Smooth muscle cell (in vitro differentiated cells): ENCODE results near the gene PASK. TPM values are rescaled to one million over a fixed set of nuclear protein-coding genes. Genes with fewer than 3 reads are reported as not detected.

ENCODE experiments used
- DNase-seq: peaks from one replicate; lab custom pipeline; 2025; ENCODE audit not compliant: unreplicated experiment; lab: John Stamatoyannopoulos, UW
- H2AFZ ChIP-seq: fragments of 200-600 bp; sonication (generic); 2 replicates; pipeline ENCODE4 v1.6.0; 2016; ENCODE audit warnings: antibody characterized with exemption, low read depth, mild to moderate bottlenecking
- H3F3A ChIP-seq: fragments of 200-600 bp; sonication (generic); 2 replicates; pipeline ENCODE4 v1.6.0; 2017; ENCODE audit warnings: antibody characterized with exemption, low read depth
- H3K27ac ChIP-seq: fragments of 200-600 bp; sonication (generic); 2 replicates; pipeline ENCODE4 v1.5.1; 2016; ENCODE audit warnings: low read depth, mild to moderate bottlenecking
- H3K27me3 ChIP-seq: fragments of 200-600 bp; sonication (generic); 2 replicates; pipeline ENCODE4 v1.6.1; 2016; ENCODE audit warnings: low read depth, mild to moderate bottlenecking
- H3K36me3 ChIP-seq: fragments of 200-600 bp; sonication (generic); 2 replicates; pipeline ENCODE4 v1.5.1; 2016; ENCODE audit warnings: low read depth
- H3K4me1 ChIP-seq: fragments of 200-600 bp; sonication (generic); 2 replicates; pipeline ENCODE4 v1.5.1; 2016; ENCODE audit warnings: low read depth
- H3K4me2 ChIP-seq: fragments of 200-600 bp; sonication (generic); 2 replicates; pipeline ENCODE4 v1.6.0; 2016; ENCODE audit warnings: mild to moderate bottlenecking
- H3K4me3 ChIP-seq: fragments of 200-600 bp; sonication (generic); 2 replicates; pipeline ENCODE4 v1.5.1; 2016; ENCODE audit warnings: mild to moderate bottlenecking
- H3K79me2 ChIP-seq: fragments of 200-600 bp; sonication (generic); 2 replicates; pipeline ENCODE4 v1.6.0; 2016; ENCODE audit warnings: low read depth, mild to moderate bottlenecking
- H3K9ac ChIP-seq: fragments of 200-600 bp; sonication (generic); 2 replicates; pipeline ENCODE4 v1.6.0; 2016; ENCODE audit warnings: low read depth
- H3K9me3 ChIP-seq: fragments of 200-600 bp; sonication (generic); replicated peaks from 2 replicates; pipeline ENCODE4 v1.5.1; 2016; ENCODE audit warnings: low read depth
- H4K20me1 ChIP-seq: fragments of 200-600 bp; sonication (generic); 2 replicates; pipeline ENCODE4 v1.6.0; 2016; ENCODE audit warnings: low read depth
- CTCF ChIP-seq: fragments of 200-600 bp; sonication (generic); IDR thresholded peaks from 2 replicates; pipeline ENCODE4 v1.5.1; 2017; ENCODE audit warnings: borderline replicate concordance, mild to moderate bottlenecking, antibody characterized with exemption; ENCODE audit not compliant: insufficient read depth, poor library complexity, severe bottlenecking
- WGBS: methylation state at CpG from one replicate; pipeline ENCODE4 v1.1.7; 2016; ENCODE audit warnings: low lambda C conversion rate; 5-methylcytosine and 5-hydroxymethylcytosine counted together
- polyA plus RNA-seq: library from polyadenylated mRNA; unstranded; fragments of >200 nt; fragmentation: Nextera tagmentation; extraction: Ambion mirVana; gene quantifications from 2 replicates; pipeline ENCODE4 v1.2.1, GENCODE V29; 2016
- total RNA-seq: library from RNA; depleted of rRNA; stranded (reverse); fragments of >200 nt; gene quantifications from 2 replicates; pipeline ENCODE4 v1.2.3, GENCODE V29; 2014

PASK gene
- total and polyA plus RNA-seq, 2 experiments from 2014 or later, result 2.6 TPM

- no peak for TF ChIP-seq CTCF
- H3K79me2 ChIP-seq, result no peaks in the 10 kb centered on the region
- H4K20me1 ChIP-seq, result no peaks in the 10 kb centered on the region
- H3K4me1 ChIP-seq, result no peaks in the 10 kb centered on the region
- no peak for DNase-seq
- no peaks in the 10 kb centered on the region for H3K9me3 ChIP-seq
- no peak overlapping the region for H3K4me2 ChIP-seq
- H3K36me3 ChIP-seq, result no peaks in the 10 kb centered on the region
- no peaks in the 10 kb centered on the region for H3F3A ChIP-seq
- no peaks in the 10 kb centered on the region for H3K27me3 ChIP-seq
- no peak overlapping the region for H2AFZ ChIP-seq
- H3K9ac ChIP-seq, result no peak overlapping the region
- H3K4me3 ChIP-seq, result no peak overlapping the region
- WGBS, result 95% methylated on average over 16 of the region's 16 CpGs
- no peak overlapping the region for H3K27ac ChIP-seq
Measured at GRCh38 chr2:241138471-241138870, 10.8 kb downstream of the PASK start.

- no peaks in the 10 kb centered on the region for H4K20me1 ChIP-seq
- no peak overlapping the region for H3K4me2 ChIP-seq
- no peak overlapping the region for H3K4me3 ChIP-seq
- TF ChIP-seq CTCF, result no peak
- no peak for DNase-seq
- no peak overlapping the region for H3K27ac ChIP-seq
- no peaks in the 10 kb centered on the region for H3K27me3 ChIP-seq
- no peaks in the 10 kb centered on the region for H3K79me2 ChIP-seq
- no peaks in the 10 kb centered on the region for H3K9me3 ChIP-seq
- H3K36me3 ChIP-seq, result no peaks in the 10 kb centered on the region
- no peaks in the 10 kb centered on the region for H3F3A ChIP-seq
- no peaks in the 10 kb centered on the region for H3K4me1 ChIP-seq
- H3K9ac ChIP-seq, result no peak overlapping the region
- WGBS, result 93% methylated on average over 22 of the region's 24 CpGs
- no peak overlapping the region for H2AFZ ChIP-seq
Measured at GRCh38 chr2:241137276-241138190, 11.7 kb downstream of the PASK start.

- WGBS, result 96% methylated on average over 25 of the region's 25 CpGs
- Histone ChIP-seq H2AFZ (no peak overlapping the region), H4K20me1 (no peaks in the 10 kb centered on the region), H3K36me3 (no peaks in the 10 kb centered on the region), H3K4me3 (no peak overlapping the region), H3K9me3 (no peaks in the 10 kb centered on the region), H3K4me1 (no peaks in the 10 kb centered on the region), H3K27me3 (no peaks in the 10 kb centered on the region), H3F3A (no peaks in the 10 kb centered on the region), H3K4me2 (no peak overlapping the region), H3K9ac (no peak overlapping the region), H3K79me2 (no peaks in the 10 kb centered on the region), H3K27ac (no peak overlapping the region)
- no peak for DNase-seq
- no peak for TF ChIP-seq CTCF
Measured at GRCh38 chr2:241136661-241137260, 12.5 kb downstream of the PASK start.
